OCI-LY3 (cell line): ENCODE results near the gene UBALD2.
A peak's percentile ranks its signal among the peaks of the same experiment; 100 is the strongest.

ENCODE experiments used
- H2AFZ ChIP-seq: fragments of 200-600, 300-600 bp; shearing (Covaris generic); 2 replicates; pipeline ENCODE4 v1.6.0; 2014; ENCODE audit warnings: antibody characterized with exemption, low read depth, low read length
- H3K27ac ChIP-seq: fragments of 200-600, 300-600 bp; sonication (generic); 2 replicates; pipeline ENCODE4 v1.5.1; 2014; ENCODE audit warnings: mild to moderate bottlenecking, low read length, moderate library complexity, mixed read lengths
- H3K27me3 ChIP-seq: fragments of 200-600, 300-600 bp; sonication (generic); 2 replicates; pipeline ENCODE4 v1.6.1; 2014; ENCODE audit warnings: low read depth, low read length, mixed read lengths
- H3K36me3 ChIP-seq: fragments of 200-600, 300-600 bp; sonication (generic); replicated peaks from 2 replicates; pipeline ENCODE3; 2014; ENCODE audit warnings: low read depth, low read length, mixed read lengths
- H3K4me1 ChIP-seq: fragments of 300-600, 200-600 bp; sonication (generic); 2 replicates; pipeline ENCODE4 v1.6.1; 2014; ENCODE audit warnings: low read length, mixed read lengths
- H3K4me2 ChIP-seq: fragments of 200-600, 300-600 bp; sonication (generic); 2 replicates; pipeline ENCODE4 v1.6.1; 2014; ENCODE audit warnings: low read length, mixed read lengths
- H3K4me3 ChIP-seq: fragments of 300-600, 200-600 bp; sonication (generic); 2 replicates; pipeline ENCODE4 v1.5.1; 2014; ENCODE audit warnings: antibody characterized with exemption, mild to moderate bottlenecking, low read length, moderate library complexity
- H3K79me2 ChIP-seq: fragments of 300-600, 200-600 bp; shearing (Covaris generic); 2 replicates; pipeline ENCODE4 v1.6.1; 2014; ENCODE audit warnings: mild to moderate bottlenecking, low read length, mixed read lengths
- H3K9ac ChIP-seq: fragments of 300-600, 200-600 bp; shearing (Covaris generic); 2 replicates; pipeline ENCODE4 v1.6.0; 2014; ENCODE audit warnings: mild to moderate bottlenecking, low read length, moderate library complexity
- H3K9me3 ChIP-seq: fragments of 200-600, 300-600 bp; shearing (Covaris generic); 2 replicates; pipeline ENCODE4 v1.6.1; 2014; ENCODE audit warnings: low read length, mixed read lengths; ENCODE audit not compliant: insufficient read depth
- H4K20me1 ChIP-seq: fragments of 200-600, 300-600 bp; sonication (generic); 2 replicates; pipeline ENCODE4 v1.6.1; 2016; ENCODE audit warnings: low read length, mixed read lengths; ENCODE audit not compliant: insufficient read depth
- EZH2phosphoT487 ChIP-seq: fragments of 200-600 bp; shearing (Covaris generic); IDR thresholded peaks from 2 replicates; pipeline ENCODE4 v1.6.1; 2018; ENCODE audit warnings: antibody characterized with exemption, mixed run types, low read depth
- TF ChIP-seq, protein P1 (sequence below): fragments of 200-600, 300-600 bp; sonication (generic); IDR thresholded peaks from 2 replicates; pipeline ENCODE4 v1.5.1; 2014; ENCODE audit warnings: antibody characterized with exemption, low read length, low read depth

Gene UBALD2

DNA sequence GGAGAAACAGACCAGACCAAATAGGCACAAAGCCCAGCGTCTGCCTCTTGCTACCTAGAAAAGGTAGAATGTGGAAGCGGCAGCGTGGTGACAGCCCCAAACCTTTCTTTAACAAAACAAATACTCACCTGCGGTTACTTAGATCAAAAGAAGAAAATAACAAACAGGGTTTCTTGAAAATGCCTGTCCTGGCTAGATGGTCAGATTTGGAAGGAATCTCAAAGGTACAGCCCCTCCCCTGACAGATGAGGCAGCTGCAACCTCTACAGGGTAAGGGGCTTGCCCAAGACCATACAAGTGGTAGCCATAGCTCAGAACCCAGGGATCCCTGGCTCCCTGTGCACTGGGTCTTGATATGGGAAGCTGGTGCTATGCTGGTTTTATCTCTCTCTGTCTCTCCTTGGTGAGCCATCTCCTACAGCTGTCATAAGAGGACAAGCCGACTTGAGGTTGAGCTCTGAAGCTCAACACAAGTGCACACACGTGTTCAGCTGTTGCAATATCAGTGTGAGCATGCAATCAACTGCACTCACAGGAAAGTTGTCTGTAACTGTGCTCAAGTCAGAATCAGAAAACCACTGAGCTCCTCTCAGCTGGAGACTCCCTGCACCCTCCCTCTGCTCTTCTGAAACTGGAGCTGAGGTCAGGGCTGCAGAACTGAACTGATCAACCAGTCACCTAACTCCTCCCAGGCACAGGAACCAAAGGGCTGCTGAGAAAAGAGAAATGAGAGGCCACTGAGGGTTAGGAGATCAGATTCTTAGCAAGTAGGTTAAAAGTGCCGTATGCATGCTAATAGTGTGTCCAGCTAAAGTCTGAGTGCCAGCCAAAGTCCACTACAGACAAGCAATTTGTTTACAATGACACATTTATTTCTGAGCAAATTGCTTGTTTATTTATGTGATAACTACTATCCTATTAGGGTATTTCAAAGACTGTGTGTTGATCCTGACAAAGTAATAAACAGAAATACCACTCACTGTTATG lies 18.8 kb upstream of the UBALD2 start:
- no peaks in the 10 kb centered on the region for H3K79me2 ChIP-seq
- no peaks in the 10 kb centered on the region for H3K27me3 ChIP-seq
- no peaks in the 10 kb centered on the region for H3K9me3 ChIP-seq
- no peaks in the 10 kb centered on the region for H3K36me3 ChIP-seq
- peaks cover 34% of the 10 kb centered on the region for H3K4me1 ChIP-seq
- no peak overlapping the region; the same call in 1 of the 2 replicates for H2AFZ ChIP-seq
- H3K27ac ChIP-seq = peak overlapping the region; percentile 92
- H3K4me2 ChIP-seq = peak overlapping the region; percentile 82
- peak overlapping the region; percentile 63 for H3K9ac ChIP-seq
- H3K4me3 ChIP-seq = peak overlapping the region; percentile 63
- TF ChIP-seq, protein P1, sequence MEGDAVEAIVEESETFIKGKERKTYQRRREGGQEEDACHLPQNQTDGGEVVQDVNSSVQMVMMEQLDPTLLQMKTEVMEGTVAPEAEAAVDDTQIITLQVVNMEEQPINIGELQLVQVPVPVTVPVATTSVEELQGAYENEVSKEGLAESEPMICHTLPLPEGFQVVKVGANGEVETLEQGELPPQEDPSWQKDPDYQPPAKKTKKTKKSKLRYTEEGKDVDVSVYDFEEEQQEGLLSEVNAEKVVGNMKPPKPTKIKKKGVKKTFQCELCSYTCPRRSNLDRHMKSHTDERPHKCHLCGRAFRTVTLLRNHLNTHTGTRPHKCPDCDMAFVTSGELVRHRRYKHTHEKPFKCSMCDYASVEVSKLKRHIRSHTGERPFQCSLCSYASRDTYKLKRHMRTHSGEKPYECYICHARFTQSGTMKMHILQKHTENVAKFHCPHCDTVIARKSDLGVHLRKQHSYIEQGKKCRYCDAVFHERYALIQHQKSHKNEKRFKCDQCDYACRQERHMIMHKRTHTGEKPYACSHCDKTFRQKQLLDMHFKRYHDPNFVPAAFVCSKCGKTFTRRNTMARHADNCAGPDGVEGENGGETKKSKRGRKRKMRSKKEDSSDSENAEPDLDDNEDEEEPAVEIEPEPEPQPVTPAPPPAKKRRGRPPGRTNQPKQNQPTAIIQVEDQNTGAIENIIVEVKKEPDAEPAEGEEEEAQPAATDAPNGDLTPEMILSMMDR = no peak
- 0 out of 2 replicates have a peak, but pooled peaks have one; percentile 44 for TF ChIP-seq EZH2phosphoT487
- H4K20me1 ChIP-seq = no peaks in the 10 kb centered on the region

DNA sequence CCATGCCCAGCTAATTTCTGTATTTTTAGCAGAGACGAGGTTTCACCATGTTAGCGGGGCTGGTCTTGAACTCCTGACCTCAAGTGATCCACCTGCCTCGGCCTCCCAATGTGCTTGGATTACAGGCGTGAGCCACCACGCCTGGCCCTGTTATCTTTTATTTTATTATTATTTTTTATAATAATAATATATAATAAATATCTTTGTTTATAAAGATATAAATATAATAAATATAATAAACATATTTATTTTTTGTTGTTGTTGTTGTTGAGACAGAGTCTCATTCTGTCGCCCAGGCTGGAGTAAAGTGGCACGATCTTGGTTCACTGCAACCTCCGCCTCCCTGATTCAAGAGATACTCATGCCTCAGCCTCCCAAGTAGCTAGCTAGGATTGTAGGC lies 17.8 kb upstream of the UBALD2 start:
- H4K20me1 ChIP-seq = no peaks in the 10 kb centered on the region
- H3K9me3 ChIP-seq = no peaks in the 10 kb centered on the region
- no peaks in the 10 kb centered on the region for H3K36me3 ChIP-seq
- no peak overlapping the region; the same call in 1 of the 2 replicates for H3K4me3 ChIP-seq
- no peaks in the 10 kb centered on the region for H3K27me3 ChIP-seq
- H2AFZ ChIP-seq = no peak overlapping the region
- H3K9ac ChIP-seq = no peak overlapping the region
- TF ChIP-seq, protein P1 = no peak
- no peak for TF ChIP-seq EZH2phosphoT487
- H3K27ac ChIP-seq = peak overlapping the region; percentile 92
- H3K4me2 ChIP-seq = peak overlapping the region; percentile 82
- H3K4me1 ChIP-seq = peaks cover 39% of the 10 kb centered on the region
- H3K79me2 ChIP-seq = no peaks in the 10 kb centered on the region

DNA sequence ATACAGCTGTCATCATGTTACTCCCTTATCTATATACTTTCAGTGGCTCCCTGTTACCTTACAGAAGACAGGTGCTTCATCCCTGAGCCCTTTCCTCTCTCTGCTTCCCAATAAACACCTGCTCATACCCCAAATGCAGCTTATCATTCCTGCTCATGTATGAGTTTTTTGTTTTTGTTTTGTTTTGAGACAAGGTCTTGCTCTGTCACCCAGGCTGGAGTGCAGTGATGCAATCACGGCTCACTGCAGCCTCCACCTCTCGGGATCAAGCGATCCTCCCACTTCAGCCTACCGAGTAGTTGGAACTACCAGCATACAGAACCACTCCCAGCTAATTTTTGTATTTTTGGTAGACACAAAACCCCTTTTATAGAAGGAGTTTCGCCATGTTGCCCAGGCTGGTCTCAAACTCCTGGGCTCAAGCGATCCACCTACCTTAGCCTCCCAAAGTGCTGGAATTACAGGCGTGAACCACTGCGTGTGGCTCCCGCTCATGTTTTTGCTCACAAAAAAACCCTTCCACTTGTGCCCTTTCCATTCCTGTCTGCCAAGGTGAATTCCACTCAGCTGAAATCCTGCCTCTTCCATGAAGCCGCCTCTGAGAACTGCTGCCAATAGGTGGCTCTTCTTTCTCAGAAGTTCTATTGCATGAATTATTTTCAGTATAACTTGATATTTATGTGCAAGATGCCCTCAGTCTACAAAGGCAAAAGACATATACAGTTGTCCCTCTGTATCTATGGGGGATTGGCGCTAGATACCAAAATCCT lies 16.9 kb upstream of the UBALD2 start:
- Histone ChIP-seq H3K4me1 (peaks cover 41% of the 10 kb centered on the region), H3K79me2 (no peaks in the 10 kb centered on the region), H3K4me3 (no peak overlapping the region), H3K27ac (no peak overlapping the region), H3K9ac (no peak overlapping the region), H2AFZ (no peak overlapping the region), H3K4me2 (no peak overlapping the region), H3K27me3 (no peaks in the 10 kb centered on the region), H3K9me3 (no peaks in the 10 kb centered on the region), H4K20me1 (no peaks in the 10 kb centered on the region), H3K36me3 (no peaks in the 10 kb centered on the region)
- no peak for TF ChIP-seq EZH2phosphoT487
- TF ChIP-seq, protein P1 = peak; percentile 42; the same call in 1 of the 2 replicates

DNA sequence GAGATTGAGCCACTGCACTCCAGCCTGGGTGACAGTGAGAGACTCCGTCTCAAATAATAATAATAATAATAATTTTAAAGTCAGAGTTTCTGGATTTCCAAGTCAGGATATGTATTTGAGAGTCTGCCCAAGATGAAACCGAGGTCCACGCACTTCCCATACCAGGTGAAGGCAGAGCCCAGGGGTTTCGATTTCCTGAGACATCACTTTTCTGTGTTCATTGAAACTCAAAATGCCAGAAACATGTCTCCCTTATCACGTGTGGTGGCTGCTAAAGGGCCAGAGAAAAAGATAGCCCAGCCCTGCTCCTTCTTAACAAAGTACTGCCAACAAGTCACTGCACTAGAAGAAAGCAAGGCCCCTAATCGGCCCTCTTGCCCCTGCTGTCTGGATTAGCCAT lies 15.0 kb upstream of the UBALD2 start:
- peaks cover 39% of the 10 kb centered on the region for H3K4me1 ChIP-seq
- no peak overlapping the region for H3K4me3 ChIP-seq
- H3K9me3 ChIP-seq = no peaks in the 10 kb centered on the region
- H3K4me2 ChIP-seq = no peak overlapping the region
- TF ChIP-seq, protein P1 = no peak
- TF ChIP-seq EZH2phosphoT487 = no peak
- no peaks in the 10 kb centered on the region for H3K27me3 ChIP-seq
- H3K79me2 ChIP-seq = no peaks in the 10 kb centered on the region
- no peak overlapping the region for H2AFZ ChIP-seq
- H4K20me1 ChIP-seq = no peaks in the 10 kb centered on the region
- no peak overlapping the region for H3K27ac ChIP-seq
- H3K36me3 ChIP-seq = no peaks in the 10 kb centered on the region
- no peak overlapping the region for H3K9ac ChIP-seq
